ENCODE measurements around the gene SLC28A2. TPM values are rescaled to one million over a fixed set of nuclear protein-coding genes. Genes with fewer than 3 reads are reported as not detected.

SLC28A2 gene
- total RNA-seq, 1 donor from 2014 or later = not detected

DNA sequence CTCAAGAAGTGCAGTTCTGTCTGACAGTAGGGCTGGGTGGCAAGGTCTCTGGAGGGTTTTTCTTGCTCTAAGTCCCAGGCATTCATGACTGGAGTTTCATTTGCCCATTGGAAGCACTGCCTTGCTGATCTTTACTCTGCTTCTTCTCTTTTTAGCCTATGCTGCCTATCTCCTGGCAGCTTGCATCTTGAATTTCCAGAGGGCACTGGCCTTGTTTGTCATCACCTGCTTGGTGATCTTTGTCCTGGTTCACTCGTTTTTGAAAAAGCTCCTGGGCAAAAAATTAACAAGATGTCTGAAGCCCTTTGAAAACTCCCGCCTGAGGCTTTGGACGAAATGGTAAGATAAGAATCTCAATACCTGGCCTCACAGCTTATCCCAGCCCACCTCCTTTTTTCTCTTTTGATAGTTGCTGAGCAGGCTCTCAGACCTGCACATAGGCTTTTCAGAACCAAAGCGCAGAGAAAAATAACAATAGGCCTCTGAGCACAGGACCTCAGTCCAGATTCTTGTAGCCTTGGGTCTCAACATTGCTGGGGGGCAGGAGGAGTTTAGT lies 10.9 kb downstream of the SLC28A2 start:
- H3K4me3 ChIP-seq (ENCODE audit: insufficient read depth, low read depth, low read length) = no peak overlapping the region
- TF ChIP-seq, protein P1, sequence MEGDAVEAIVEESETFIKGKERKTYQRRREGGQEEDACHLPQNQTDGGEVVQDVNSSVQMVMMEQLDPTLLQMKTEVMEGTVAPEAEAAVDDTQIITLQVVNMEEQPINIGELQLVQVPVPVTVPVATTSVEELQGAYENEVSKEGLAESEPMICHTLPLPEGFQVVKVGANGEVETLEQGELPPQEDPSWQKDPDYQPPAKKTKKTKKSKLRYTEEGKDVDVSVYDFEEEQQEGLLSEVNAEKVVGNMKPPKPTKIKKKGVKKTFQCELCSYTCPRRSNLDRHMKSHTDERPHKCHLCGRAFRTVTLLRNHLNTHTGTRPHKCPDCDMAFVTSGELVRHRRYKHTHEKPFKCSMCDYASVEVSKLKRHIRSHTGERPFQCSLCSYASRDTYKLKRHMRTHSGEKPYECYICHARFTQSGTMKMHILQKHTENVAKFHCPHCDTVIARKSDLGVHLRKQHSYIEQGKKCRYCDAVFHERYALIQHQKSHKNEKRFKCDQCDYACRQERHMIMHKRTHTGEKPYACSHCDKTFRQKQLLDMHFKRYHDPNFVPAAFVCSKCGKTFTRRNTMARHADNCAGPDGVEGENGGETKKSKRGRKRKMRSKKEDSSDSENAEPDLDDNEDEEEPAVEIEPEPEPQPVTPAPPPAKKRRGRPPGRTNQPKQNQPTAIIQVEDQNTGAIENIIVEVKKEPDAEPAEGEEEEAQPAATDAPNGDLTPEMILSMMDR (IDR thresholded peaks at IDR 0.05; ENCODE audit: insufficient read depth, low read depth, low read length) = no peak
- no peak for TF ChIP-seq EZH2 (IDR thresholded peaks at IDR 0.05; ENCODE audit: insufficient read depth, low read length)

DNA sequence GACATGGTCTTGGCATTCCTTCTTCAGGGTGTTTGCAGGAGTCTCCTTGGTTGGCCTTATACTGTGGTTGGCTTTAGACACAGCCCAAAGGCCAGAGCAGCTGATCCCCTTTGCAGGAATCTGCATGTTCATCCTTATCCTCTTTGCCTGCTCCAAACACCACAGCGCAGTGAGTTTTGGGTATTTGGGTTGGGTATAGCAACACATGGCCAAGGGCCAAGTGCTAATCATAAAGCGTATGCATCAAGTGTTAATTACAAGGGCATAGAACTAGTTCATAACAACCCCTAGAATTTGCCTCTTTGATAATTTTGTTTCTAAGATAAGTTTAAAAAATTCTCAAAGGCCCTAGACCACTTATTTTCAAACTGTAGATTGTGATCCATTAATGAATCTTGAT lies 11.8 kb downstream of the SLC28A2 start:
- Histone ChIP-seq H3K4me1 (ENCODE audit: insufficient read depth, low read length) (no peaks in the 10 kb centered on the region), H3K79me2 (ENCODE audit: insufficient read depth, low read length) (no peaks in the 10 kb centered on the region), H2AFZ (ENCODE audit: low read depth, low read length) (no peak overlapping the region), H3K9ac (ENCODE audit: low read length) (no peak overlapping the region), H3K9me3 (ENCODE audit: insufficient read depth, low read depth, low read length) (no peaks in the 10 kb centered on the region), H3K4me2 (ENCODE audit: low read length) (no peak overlapping the region), H4K20me1 (ENCODE audit: insufficient read depth, low read length) (no peaks in the 10 kb centered on the region), H3K27ac (ENCODE audit: low read depth, low read length) (no peak overlapping the region), H3K4me3 (ENCODE audit: insufficient read depth, low read depth, low read length) (no peak overlapping the region), H3K36me3 (ENCODE audit: insufficient read depth, low read length) (no peaks in the 10 kb centered on the region), H3K27me3 (ENCODE audit: insufficient read depth, low read length) (no peaks in the 10 kb centered on the region)
- H3K9me3 Mint-ChIP-seq (ENCODE audit: unreplicated experiment) = peaks cover 5% of the 10 kb centered on the region
- H3K27ac Mint-ChIP-seq (ENCODE audit: unreplicated experiment) = no peak overlapping the region
- no peaks in the 10 kb centered on the region for H3K4me1 Mint-ChIP-seq (ENCODE audit: low read depth, unreplicated experiment)
- H3K4me3 Mint-ChIP-seq (ENCODE audit: unreplicated experiment) = no peak overlapping the region
- TF ChIP-seq EZH2 (IDR thresholded peaks at IDR 0.05; ENCODE audit: insufficient read depth, low read length) = no peak
- TF ChIP-seq, protein P1 (IDR thresholded peaks at IDR 0.05; ENCODE audit: insufficient read depth, low read depth, low read length) = no peak
- H3K27me3 Mint-ChIP-seq (ENCODE audit: low read depth, unreplicated experiment) = peaks cover 4% of the 10 kb centered on the region
- no peak for DNase-seq (ENCODE audit: low read depth)
- peaks cover 2% of the 10 kb centered on the region for H3K36me3 Mint-ChIP-seq (ENCODE audit: low read depth, unreplicated experiment)
- no peak for FAIRE-seq

More for the DNA sequence above, 10.9 kb downstream of the SLC28A2 start:
- no peak for FAIRE-seq
- DNase-seq (ENCODE audit: low read depth) = no peak
- Histone ChIP-seq H3K4me1 (ENCODE audit: insufficient read depth, low read length) (no peaks in the 10 kb centered on the region), H3K9me3 (ENCODE audit: insufficient read depth, low read depth, low read length) (no peaks in the 10 kb centered on the region), H3K36me3 (ENCODE audit: insufficient read depth, low read length) (no peaks in the 10 kb centered on the region), H3K27ac (ENCODE audit: low read depth, low read length) (no peak overlapping the region), H3K4me2 (ENCODE audit: low read length) (no peak overlapping the region), H2AFZ (ENCODE audit: low read depth, low read length) (no peak overlapping the region), H3K27me3 (ENCODE audit: insufficient read depth, low read length) (no peaks in the 10 kb centered on the region), H3K79me2 (ENCODE audit: insufficient read depth, low read length) (no peaks in the 10 kb centered on the region), H4K20me1 (ENCODE audit: insufficient read depth, low read length) (no peaks in the 10 kb centered on the region), H3K9ac (ENCODE audit: low read length) (no peak overlapping the region)
- Mint-ChIP-seq H3K27ac (ENCODE audit: unreplicated experiment) (no peak overlapping the region), H3K4me1 (ENCODE audit: low read depth, unreplicated experiment) (no peaks in the 10 kb centered on the region), H3K4me3 (ENCODE audit: unreplicated experiment) (no peak overlapping the region), H3K9me3 (ENCODE audit: unreplicated experiment) (peaks cover 5% of the 10 kb centered on the region), H3K36me3 (ENCODE audit: low read depth, unreplicated experiment) (peaks cover 2% of the 10 kb centered on the region), H3K27me3 (ENCODE audit: low read depth, unreplicated experiment) (peaks cover 4% of the 10 kb centered on the region)

DNA sequence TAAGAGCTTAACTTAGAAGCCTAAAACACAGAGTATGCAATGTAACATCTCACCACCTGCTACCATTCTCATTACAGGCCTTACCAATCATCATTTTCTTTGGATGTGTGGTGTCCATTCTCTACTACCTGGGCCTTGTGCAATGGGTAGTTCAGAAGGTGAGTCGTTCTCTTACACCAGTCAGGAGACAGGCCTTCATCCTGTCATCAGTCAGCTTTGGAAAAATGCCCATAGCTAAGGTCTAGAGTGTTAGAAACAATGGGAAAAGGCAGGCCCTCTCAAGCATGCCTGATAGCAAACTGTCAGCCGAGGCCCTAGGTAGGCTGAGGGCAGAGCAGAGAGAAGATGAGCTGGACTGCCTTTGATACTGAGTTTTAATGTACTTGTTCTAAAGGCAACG lies 13.5 kb downstream of the SLC28A2 start:
- Mint-ChIP-seq H3K9me3 (ENCODE audit: unreplicated experiment) (peaks cover 7% of the 10 kb centered on the region), H3K27me3 (ENCODE audit: low read depth, unreplicated experiment) (no peaks in the 10 kb centered on the region), H3K27ac (ENCODE audit: unreplicated experiment) (no peak overlapping the region), H3K36me3 (ENCODE audit: low read depth, unreplicated experiment) (peaks cover 2% of the 10 kb centered on the region), H3K4me3 (ENCODE audit: unreplicated experiment) (no peak overlapping the region), H3K4me1 (ENCODE audit: low read depth, unreplicated experiment) (no peaks in the 10 kb centered on the region)
- FAIRE-seq = no peak
- H3K4me2 ChIP-seq (ENCODE audit: low read length) = no peak overlapping the region
- DNase-seq (ENCODE audit: low read depth) = no peak
- H3K4me1 ChIP-seq (ENCODE audit: insufficient read depth, low read length) = no peaks in the 10 kb centered on the region
- no peaks in the 10 kb centered on the region for H3K27me3 ChIP-seq (ENCODE audit: insufficient read depth, low read length)
- H3K27ac ChIP-seq (ENCODE audit: low read depth, low read length) = no peak overlapping the region
- TF ChIP-seq EZH2 (IDR thresholded peaks at IDR 0.05; ENCODE audit: insufficient read depth, low read length) = no peak
- TF ChIP-seq, protein P1 (IDR thresholded peaks at IDR 0.05; ENCODE audit: insufficient read depth, low read depth, low read length) = no peak
- H3K9me3 ChIP-seq (ENCODE audit: insufficient read depth, low read depth, low read length) = no peaks in the 10 kb centered on the region
- H3K36me3 ChIP-seq (ENCODE audit: insufficient read depth, low read length) = no peaks in the 10 kb centered on the region
- H3K4me3 ChIP-seq (ENCODE audit: insufficient read depth, low read depth, low read length) = no peak overlapping the region
- no peak overlapping the region for H2AFZ ChIP-seq (ENCODE audit: low read depth, low read length)
- H3K79me2 ChIP-seq (ENCODE audit: insufficient read depth, low read length) = no peaks in the 10 kb centered on the region
- no peaks in the 10 kb centered on the region for H4K20me1 ChIP-seq (ENCODE audit: insufficient read depth, low read length)
- H3K9ac ChIP-seq (ENCODE audit: low read length) = no peak overlapping the region

Measured in astrocyte (in vitro differentiated cells and primary cell).